Glomerular endothelial cell (primary cell): ENCODE measurements around the gene MACROD2. TPM values are rescaled to one million over a fixed set of nuclear protein-coding genes. Genes with fewer than 3 reads are reported as not detected.

Experiments
- DNase-seq: peaks from one replicate; pipeline ENCODE4 v3.0.0-alpha.2; 2011; ENCODE audit warnings: low read depth, low spot score; ENCODE audit errors: extremely low read depth
- total RNA-seq: library from RNA; depleted of rRNA; stranded (reverse); fragments of >200 nt; gene quantifications from 2 replicates; pipeline ENCODE4 v1.2.3, GENCODE V29; 2015

Gene MACROD2
- total RNA-seq, 1 donor from 2014 or later: 0.76 TPM

DNA sequence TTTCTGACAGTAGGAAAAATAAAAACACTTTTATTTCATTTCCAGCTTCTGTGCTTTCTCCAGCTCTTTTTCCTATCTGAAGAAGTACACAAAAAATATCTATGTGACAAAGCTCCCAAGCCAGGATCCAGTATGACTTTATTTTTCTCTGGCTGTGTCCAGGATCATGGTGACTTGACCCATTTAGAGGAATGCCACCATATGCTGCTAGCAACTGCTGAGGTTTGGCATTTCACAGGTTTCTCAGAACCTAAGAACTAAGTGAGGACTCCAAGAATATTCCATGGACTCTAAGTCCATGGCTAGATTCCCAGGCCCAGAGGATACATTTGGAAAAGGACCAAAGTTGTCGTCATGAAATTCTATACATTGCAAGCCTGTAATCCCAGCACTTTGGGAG is 1218.7 kb downstream of the MACROD2 start:
- DNase-seq: no peak

DNA sequence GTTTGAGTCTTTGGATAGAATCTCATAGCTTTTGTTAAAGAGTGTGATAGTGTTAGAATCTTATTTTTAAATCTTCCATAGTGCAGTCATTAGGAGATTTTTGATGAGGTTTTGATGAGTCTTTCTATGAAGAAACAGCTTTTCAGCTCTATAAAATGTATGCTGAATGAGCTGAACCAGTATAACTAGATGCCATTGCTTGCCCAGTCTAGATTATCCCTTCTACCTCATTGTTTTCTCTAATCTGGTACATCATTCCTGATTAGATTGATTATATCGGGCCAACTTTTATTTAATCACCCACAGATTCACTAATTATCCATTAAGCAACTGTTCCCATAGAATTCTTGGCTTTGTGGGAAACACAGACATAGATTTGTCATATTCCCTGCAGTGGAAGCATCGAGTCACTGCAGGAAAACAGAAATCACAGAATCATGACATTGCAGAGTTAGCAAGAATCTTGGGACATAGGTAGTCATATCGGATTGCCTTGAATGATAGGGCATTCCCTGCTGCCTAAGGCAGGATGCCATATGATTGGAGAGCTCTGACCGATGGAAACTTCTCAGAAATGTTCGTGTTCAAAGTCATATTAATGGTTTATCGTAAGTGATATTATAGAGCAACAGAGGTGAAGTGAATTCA is 1224.8 kb downstream of the MACROD2 start:
- DNase-seq: no peak

DNA sequence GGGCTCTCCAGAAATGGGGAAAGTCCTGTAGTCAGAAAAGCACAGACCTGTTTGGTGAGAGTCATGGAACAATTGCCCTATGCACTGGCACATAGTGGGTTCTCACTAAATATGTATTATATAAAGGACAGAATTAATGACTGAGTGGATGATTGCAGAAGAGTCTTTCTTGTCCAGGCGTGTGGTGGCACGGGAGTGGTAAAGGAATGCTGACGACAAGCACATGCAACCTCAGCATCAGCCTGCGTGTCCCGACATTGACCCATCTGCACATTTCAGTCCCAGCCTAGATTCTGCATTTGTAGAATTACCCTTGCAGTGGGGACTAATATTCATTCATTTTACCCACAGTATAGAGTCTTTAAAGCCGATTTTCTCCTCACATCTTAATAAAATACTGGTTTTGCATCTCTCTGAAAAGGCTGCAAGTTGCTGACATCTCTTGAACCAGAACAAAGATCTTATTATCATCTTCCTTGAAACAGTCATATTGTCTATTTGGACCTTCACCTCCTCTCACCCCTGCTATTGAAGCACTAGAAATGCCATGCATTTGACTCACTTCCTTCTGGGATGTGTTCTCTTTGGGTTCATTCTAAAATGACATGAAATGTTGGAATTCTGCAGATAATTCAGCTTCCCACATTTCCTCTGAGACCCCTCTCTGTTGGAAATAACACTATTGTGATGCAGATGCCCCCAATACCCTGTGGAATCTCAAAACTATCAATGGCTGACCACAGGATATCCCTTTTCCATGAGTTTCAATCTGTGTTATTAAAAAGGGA is 1225.7 kb downstream of the MACROD2 start:
- DNase-seq: peak; percentile 14

DNA sequence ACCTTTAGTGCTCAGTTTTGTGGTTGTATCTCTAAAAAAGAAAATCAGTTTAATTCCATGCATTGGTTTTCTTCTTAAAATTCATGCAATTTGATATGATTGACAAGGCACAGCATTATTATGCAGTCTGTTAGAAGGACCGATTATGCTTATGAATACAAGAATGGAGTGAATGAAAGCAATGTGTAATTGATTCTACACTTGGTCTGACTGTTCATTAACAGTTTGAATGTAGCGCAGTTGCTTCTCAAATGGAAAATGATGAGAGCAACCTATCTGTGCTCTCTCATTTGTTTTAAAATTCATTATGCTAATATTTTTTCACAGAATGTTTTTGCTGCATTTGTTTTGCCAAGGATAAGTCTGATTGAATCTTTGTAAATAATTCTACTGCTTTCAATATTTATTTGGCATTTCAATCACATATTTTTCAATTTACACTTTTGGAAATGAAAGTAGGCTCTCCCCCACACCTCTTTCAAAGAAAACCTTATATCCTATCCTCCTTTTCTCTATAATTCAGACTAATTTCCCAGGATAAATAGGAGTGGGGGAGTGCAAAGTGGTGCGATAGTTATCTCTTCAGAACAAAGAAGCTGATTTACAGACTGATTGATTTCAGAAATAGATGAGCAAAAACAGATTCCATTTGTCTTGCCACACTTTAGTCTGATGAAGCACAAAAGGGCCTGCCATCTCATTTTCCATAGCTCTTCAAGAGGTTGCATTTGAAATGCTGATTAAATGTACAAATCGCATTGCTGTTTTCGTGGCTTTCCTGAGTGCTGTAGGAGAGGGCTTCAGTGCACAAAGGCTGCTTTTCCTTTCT is 1227.4 kb downstream of the MACROD2 start:
- no peak for DNase-seq

DNA sequence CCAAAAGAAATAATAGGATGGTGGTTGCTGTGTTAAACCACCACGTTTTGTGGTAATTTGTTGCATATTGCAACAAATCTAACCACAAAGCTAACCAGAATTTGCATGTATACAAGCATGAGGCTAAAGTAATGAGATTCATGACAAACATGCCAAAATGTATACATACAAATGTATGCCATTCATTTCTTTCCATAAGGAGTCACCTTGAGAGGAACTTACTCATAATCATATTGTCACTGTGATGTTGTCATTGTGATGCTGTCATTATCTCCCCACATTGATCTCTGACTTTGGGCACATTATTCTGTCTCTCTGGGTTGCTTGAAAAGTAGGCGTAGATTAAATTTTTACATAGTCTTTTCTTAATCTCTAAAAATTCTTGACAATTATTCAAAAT is 1228.9 kb downstream of the MACROD2 start:
- no peak for DNase-seq

DNA sequence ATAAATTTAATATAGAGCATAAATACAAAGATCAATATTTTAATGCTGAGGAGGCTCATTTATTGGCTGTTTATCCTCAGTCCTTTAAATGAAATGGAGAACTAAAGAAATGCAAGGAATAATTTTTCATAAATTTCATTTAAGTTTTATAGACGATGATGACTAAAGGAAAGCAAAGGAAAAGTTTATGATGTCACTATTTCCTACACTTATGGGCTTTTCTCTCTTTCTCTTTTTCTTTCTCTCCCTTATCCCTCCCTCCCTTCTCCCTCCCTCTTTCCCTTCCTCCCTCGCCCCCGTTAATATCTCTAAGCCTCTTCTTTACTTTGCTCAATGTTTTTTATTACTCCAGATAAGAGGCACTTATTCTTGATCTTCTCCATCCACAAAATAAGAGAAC is 1231.8 kb downstream of the MACROD2 start:
- no peak for DNase-seq

DNA sequence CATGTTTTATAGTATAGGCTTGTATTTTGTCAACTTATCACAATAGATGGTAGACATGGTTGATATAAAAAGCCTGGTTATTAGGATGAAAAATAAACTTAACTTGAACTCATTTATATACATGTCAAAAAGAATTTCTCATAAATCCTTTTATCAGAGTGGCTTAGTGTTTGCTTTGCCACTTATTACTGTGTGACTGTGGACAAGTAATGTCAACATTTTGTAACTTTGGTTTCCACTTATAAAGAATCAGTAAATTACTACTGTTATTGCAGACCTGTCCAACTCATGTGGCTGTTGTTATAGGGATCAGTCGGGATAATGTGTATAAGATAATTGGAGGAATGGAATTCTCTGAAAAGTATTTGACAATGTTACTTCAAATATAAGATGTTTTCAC is 1236.9 kb downstream of the MACROD2 start:
- DNase-seq: no peak

DNA sequence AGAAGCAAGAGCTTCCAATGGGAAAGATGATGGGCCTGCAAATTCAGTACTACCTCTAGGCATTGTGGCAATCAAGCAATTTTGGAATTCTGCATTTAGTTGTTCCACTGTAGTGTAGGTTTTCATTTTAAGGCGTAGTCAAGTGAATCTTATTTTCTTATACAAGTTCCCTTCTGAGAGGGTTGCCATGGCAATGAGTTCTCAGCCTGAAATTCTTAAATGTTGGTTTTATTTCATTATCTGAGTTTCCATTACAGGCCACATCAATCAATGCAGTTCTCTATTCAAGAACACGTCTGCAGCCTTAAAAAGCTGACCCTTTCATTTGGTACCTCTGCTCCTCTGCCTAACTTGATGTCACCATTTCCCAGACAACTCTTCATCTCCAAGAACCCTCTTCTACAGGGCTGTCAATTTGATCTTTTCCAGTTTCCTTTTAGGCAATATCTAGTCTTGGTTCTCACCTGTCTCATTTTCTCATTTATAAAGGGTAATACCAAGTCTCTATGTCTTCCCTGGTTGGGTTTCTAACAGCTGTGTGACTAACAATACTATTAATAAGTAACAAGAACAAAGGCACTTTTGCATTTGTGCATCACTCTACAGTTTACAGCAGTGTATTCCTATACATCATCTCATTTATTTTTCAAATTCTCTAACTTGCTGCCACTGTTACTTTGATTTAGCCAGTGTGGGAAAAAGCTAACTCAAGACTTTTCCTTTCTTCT is 1240.3 kb downstream of the MACROD2 start:
- DNase-seq: no peak

DNA sequence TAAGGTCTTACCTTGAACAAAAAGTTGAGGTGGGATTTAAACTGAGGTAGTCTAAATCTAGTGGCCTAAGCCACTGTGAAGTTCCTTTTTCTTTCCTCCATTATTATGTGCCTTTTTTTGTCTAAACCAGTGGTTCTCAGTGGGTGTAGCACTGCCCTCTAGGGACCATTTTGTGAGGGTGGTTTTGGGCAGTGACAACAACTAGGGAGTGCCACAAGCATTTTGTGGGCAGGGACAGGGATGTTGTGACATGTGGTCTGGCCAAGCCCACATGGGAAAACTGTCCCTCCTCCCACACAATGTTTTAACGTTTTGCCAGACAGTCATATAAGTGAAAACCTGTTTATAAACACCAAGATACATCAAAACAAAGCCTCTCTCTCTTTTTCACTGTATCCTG is 1241.5 kb downstream of the MACROD2 start:
- peak; percentile 33 for DNase-seq

DNA sequence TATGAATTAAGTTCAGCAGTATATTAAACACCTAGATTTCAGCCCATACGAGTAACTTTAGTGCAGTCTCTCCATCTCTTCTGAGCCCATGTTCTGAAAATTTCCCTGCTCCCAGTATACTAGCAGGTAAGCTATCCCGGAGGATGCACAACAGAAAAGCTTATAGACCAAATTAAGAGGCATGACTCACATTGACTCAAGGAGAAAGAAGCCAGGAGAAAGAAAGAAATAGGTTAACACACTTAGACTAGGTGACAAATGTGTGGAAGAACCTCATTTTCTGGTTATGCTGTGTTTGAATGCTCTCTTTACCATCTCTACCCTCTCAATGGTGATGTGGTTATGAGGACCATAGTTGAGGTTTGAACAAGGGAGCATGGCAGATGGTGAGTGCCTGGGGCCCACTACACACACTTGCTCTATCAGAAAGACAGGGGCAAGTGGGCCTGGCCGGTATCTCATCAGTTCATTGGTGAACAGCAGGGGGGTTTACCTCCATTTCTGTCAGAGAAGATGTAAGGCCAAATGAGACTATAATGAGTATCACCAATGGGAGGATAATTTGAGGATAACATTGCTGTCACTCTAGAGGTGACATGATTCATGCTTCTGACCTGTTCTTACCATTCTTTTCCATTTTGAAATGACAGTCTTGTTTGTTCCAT is 1244.4 kb downstream of the MACROD2 start:
- no peak for DNase-seq

DNA sequence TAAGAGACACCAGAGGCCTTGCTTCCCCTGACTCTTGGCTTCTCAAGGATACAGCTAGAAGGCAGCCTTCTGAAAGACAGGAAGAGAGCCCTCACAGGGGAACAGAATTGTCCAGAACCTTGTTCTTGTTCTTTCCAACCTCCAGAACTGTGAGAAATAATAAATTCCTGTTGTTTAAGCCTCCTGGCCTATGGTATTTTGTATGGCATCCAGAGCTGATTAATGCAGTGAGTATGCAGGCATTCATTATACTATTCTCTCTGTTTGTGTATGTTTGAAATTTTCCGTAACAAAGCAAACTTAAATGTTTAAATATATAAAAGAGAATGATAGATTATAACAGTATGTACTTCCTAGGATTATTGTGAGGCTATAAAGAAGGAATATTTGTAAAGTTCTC is 1245.5 kb downstream of the MACROD2 start:
- no peak for DNase-seq

DNA sequence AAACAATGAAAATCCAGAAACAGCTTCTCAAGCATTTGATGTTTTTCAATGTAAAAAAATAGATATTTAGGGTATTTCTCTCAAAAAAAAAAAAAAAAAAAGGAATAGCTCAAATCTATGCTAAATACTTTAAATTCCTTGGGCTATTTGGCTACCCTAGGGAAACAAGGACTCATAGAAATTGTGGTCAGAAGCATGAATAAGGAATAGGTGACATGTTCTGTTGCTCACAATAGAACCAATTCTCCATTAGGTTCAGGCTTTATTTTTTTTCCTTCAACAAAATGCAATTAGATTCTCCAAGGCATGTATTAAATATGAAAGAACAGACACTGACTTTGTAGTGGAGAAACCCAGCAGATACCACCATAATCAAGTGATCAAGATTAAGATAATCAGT is 1246.4 kb downstream of the MACROD2 start:
- no peak for DNase-seq

DNA sequence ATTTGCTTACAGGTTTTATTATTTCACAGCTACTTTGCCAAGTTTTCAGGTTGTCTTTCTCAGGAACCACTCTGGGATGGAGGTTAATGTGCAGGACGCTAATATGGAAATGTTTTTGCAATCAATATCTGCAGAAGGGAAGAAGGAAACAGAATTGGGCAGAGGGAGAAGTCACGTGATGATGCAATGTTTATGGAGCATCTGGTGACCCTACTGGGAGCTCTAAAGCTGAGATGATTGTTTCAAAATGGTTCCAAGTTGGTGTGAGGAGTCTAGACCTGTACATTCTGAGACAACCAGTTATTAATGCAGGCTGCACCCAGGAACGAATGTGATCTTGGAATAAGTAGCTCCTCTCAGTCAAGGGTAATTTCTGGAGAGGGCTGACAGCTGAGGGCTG is 1247.5 kb downstream of the MACROD2 start:
- no peak for DNase-seq

DNA sequence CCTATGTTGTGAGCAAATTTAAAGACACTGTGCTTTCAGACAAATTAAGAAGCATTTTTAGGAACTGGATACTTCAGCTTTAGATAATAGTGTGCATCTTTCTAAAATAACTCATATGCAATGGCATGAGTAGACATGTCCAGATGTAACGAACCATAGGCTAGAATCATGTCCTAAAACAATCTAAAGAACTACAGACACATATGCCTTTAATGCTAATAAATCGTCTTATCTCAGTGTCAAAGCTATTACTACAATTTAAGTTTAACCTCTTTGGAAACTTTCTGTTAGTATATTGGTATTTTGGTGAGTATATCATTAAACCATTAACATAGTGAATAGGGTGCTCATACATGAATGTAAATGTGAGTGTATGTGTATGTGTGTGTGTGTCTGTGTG is 1250.6 kb downstream of the MACROD2 start:
- no peak for DNase-seq

DNA sequence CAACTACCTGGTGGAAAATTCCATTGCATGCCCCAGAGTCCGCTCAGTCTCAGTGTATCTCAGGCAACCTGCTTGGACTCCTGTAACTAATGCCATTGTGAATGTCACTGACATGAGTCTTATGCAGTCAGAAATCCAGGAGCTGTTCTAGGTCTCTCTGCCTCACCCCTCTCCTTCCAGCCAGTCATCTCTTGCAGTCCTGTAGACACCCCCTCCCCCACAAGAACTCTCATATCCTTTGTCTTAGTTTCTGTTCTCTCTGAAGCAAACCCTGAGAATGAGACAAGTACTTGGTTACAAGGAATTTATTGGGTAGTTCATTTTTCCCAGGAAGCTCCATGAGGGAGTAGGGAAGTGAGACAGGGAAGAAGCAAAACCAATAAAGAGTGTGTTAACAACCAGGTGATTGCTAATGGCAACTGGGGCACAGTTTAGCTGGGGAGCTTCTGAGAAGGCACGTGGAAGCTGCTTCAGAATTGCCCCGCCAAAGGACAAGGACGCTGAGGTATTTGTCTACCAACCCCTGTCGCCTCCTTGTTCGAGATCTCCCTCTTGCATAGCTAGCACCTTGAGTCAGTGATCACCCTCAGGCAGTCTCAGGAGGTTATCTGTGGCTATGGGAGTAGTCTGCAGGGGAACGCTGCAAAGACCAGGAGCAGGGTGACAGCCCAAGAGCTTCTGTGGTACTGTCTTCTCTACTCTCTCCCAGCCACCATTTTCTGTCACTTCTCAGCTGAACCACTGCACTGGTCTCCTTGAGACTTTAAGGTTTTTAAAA is 1253.5 kb downstream of the MACROD2 start:
- DNase-seq: no peak

DNA sequence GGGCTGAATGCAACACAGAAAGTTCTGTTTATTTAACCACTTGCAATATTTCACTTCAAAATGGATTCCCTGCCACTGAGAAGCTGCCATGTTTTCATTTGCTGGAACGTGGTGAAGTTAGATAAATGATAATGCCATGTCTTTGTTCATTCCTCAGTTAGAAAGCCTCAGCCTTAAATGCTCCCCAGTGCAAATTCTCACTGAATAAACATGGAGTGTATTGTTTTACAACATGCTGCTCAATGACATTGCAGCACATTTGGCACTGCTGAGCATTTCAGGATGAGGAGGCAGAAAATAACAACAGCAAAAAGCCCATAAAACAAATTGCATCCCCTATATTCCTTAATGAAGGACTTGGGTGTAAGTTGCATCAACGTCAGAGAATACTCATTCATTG is 1255.9 kb downstream of the MACROD2 start:
- DNase-seq: no peak

DNA sequence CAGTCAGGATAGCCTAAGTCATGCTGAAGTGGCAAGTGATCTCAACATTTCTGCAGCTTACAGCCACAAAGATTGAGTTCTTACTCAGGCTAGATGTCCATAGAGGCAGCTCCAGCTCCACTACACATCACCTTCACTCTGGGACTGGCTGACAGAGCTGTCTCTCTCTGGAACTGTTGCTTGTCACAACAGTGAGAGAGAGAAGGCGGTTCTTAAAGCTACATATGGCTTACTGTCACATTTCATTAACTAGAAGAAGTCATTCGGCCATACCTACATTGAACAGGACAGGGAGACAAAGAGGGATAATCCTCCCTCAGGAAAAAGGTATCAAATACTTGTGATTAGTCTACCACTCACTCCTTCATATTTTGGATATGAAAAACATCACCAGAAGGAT is 1257.0 kb downstream of the MACROD2 start:
- no peak for DNase-seq

DNA sequence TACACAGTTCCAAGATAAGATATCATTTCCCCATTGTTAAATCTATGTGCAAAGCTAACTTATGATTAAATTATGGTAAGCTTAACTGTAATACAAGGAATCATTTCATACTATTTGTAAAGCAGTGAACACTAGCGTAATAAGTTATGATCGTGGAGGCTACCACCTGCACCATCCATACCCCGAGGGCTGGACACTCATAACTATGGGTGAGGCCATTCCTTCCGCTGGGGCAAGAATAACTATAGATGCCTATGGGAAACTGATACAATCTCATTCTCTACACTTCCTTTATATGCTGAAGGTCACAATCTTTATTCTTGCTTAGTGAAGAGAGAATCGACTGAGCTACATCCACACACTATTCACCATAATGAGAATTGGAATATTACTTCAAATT is 1258.1 kb downstream of the MACROD2 start:
- DNase-seq: no peak

DNA sequence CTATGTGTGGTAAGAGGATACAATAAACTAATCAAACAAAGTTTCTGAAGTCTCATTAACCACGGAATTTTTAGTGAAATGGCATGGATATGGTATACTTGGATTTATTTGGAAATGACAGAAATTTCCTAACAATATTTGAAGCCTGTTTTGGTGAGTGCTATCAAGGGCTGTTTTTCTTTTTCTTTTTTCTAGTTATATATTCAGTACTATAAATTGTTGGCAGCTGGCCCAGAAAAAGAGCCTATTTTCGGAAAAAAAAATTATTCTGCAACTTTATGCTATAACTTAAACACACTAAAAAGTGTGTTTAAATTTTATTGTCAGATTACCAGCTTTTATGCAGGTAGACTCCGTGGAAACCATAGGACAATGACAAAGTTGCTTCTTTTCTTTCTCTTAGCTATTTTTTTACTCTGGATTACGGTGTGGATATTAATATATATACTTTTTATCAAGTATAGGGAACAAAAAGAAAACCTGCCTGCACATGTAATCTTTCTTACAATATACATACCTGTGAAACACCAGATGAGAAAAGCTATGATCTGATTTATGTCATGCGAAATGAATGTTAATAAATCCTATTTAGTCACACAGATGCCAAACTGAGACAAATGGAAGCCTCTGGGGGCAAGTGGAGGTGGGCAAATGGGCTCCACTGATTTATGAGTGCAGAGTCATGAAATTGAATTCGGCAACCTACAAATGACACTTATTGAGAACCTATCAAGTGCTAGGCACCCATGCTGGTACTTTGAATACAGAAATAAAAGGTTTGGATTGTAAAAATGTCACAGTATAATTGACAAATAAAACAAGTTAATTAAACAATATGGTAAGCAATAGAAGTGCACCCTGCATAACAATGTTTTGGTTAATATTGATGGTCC is 1261.6 kb downstream of the MACROD2 start:
- DNase-seq: no peak
